H1 (cell line): ENCODE results near the gene FOXB1. TPM values are rescaled to one million over a fixed set of nuclear protein-coding genes. Genes with fewer than 3 reads are reported as not detected.

Experiments used
- CTCF ChIA-PET: fragments of 300-600 bp; sonication (Branson Sonifier 250); formaldehyde crosslinking; loops from one replicate; lab custom pipeline; 2021; ENCODE audit not compliant: partially characterized antibody; lab: Charles Lee
- POLR2A ChIA-PET: fragments of 300-600 bp; sonication (Branson Sonifier 250); formaldehyde crosslinking; loops from one replicate; lab custom pipeline; 2021; ENCODE audit warnings: inconsistent platforms; ENCODE audit not compliant: partially characterized antibody; lab: Charles Lee
- DNase-seq, 2 experiments: peaks; one replicate each; pipeline versions ENCODE4 v3.0.0 to v3.0.0-alpha.2; 2010 to 2022; ENCODE audit warnings: low spot score in 2 of 2, low read depth in 1 of 2, mixed read lengths in 1 of 2
- FAIRE-seq: peaks from 2 replicates; lab custom pipeline; 2011; peaks lifted over from hg19 to GRCh38; lab: Jason Lieb, UNC
- H2AFZ ChIP-seq: 2 replicates; pipeline ENCODE4 v1.8.1; 2012; ENCODE audit warnings: low read length, inconsistent platforms
- H2AK5ac ChIP-seq: 2 replicates; pipeline ENCODE4 v1.6.1; 2013; ENCODE audit warnings: low read depth, low read length
- H2BK120ac ChIP-seq: replicated peaks from 2 replicates; pipeline ENCODE3; 2013; ENCODE audit warnings: low read depth, low read length, inconsistent platforms
- H2BK12ac ChIP-seq: 2 replicates; pipeline ENCODE4 v1.6.1; 2013; ENCODE audit warnings: low read depth, low read length
- H2BK15ac ChIP-seq: 2 replicates; pipeline ENCODE4 v1.6.1; 2013; ENCODE audit warnings: low read length
- H2BK20ac ChIP-seq: 2 replicates; pipeline ENCODE4 v1.6.1; 2013; ENCODE audit warnings: low read length
- H2BK5ac ChIP-seq: 2 replicates; pipeline ENCODE4 v1.6.1; 2013; ENCODE audit warnings: low read depth, low read length
- H3K14ac ChIP-seq: 2 replicates; pipeline ENCODE4 v1.6.1; 2013; ENCODE audit warnings: inconsistent platforms; ENCODE audit not compliant: insufficient read length
- H3K18ac ChIP-seq: 2 replicates; pipeline ENCODE4 v1.6.1; 2013; ENCODE audit warnings: low read length; ENCODE audit errors: extremely low read depth
- H3K23ac ChIP-seq: 2 replicates; pipeline ENCODE4 v1.6.1; 2013; ENCODE audit warnings: inconsistent platforms; ENCODE audit not compliant: insufficient read length
- H3K23me2 ChIP-seq: 2 replicates; pipeline ENCODE4 v1.6.1; 2013; ENCODE audit warnings: low read depth, low read length
- H3K27ac ChIP-seq: 2 replicates; pipeline ENCODE4 v1.6.1; 2011; ENCODE audit warnings: low read depth, low read length, inconsistent platforms
- H3K27me3 ChIP-seq, 4 experiments: replicated peaks in 1 of 4; 1 replicate in 1 of 4; 2 replicates in 3 of 4; pipeline versions ENCODE4 v1.6.1 to v1.8.1; 2011 to 2013; ENCODE audit warnings: low read length in 3 of 4, mild to moderate bottlenecking in 3 of 4, inconsistent platforms in 2 of 4, mixed read lengths in 2 of 4, moderate library complexity in 1 of 4; ENCODE audit not compliant: control insufficient read depth in 3 of 4, insufficient read depth in 3 of 4; ENCODE audit errors: extremely low read depth in 1 of 4
- H3K36me3 ChIP-seq, 4 experiments: 2 replicates each; pipeline versions ENCODE4 v1.6.1 to v1.8.1; 2011 to 2013; ENCODE audit warnings: mild to moderate bottlenecking in 4 of 4, low read length in 3 of 4, moderate library complexity in 2 of 4, control low read depth in 1 of 4, inconsistent platforms in 1 of 4; ENCODE audit not compliant: insufficient read depth in 4 of 4, control insufficient read depth in 2 of 4
- H3K4ac ChIP-seq: replicated peaks from 2 replicates; pipeline ENCODE3; 2013; ENCODE audit warnings: low read length, low read depth, mixed read lengths, inconsistent platforms; ENCODE audit not compliant: insufficient read length
- H3K4me1 ChIP-seq, 4 experiments: replicated peaks in 1 of 4; 1 replicate in 1 of 4; 2 replicates in 3 of 4; pipeline versions ENCODE4 v1.6.1 to v1.8.1; 2011 to 2013; ENCODE audit warnings: low read length in 3 of 4, inconsistent platforms in 2 of 4, mixed read lengths in 1 of 4; ENCODE audit not compliant: insufficient read depth in 4 of 4, control insufficient read depth in 3 of 4
- H3K4me2 ChIP-seq, 2 experiments: 2 replicates each; pipeline versions ENCODE4 v1.6.1 to v1.8.1; 2011 to 2013; ENCODE audit warnings: low read depth in 2 of 2, low read length in 2 of 2, control low read depth in 1 of 2, inconsistent platforms in 1 of 2, mild to moderate bottlenecking in 1 of 2; ENCODE audit not compliant: insufficient read depth in 1 of 2
- H3K4me3 ChIP-seq, 4 experiments: fragments of 200-600, 300-600 bp in 1 of 4; sonication (generic), shearing (Covaris generic), sonication (Bioruptor Twin) in 1 of 4; 2 replicates each; pipeline versions ENCODE4 v1.5.1 to v1.8.1; 2011 to 2016; ENCODE audit warnings: low read length in 4 of 4, low read depth in 3 of 4, control low read depth in 2 of 4, inconsistent platforms in 2 of 4, mild to moderate bottlenecking in 2 of 4, mixed read lengths in 1 of 4, moderate library complexity in 1 of 4; ENCODE audit not compliant: insufficient read depth in 2 of 4; ENCODE audit errors: extremely low read depth in 1 of 4
- H3K56ac ChIP-seq: replicated peaks from 2 replicates; pipeline ENCODE3; 2013; ENCODE audit warnings: low read depth, mild to moderate bottlenecking, mixed read lengths, low read length, inconsistent platforms; ENCODE audit not compliant: insufficient read length
- H3K79me1 ChIP-seq: 2 replicates; pipeline ENCODE4 v1.6.1; 2013; ENCODE audit warnings: low read depth, low read length, control low read depth
- H3K79me2 ChIP-seq, 2 experiments: 2 replicates each; pipeline versions ENCODE4 v1.6.1 to v1.8.1; 2012 to 2013; ENCODE audit warnings: low read length in 2 of 2, mild to moderate bottlenecking in 2 of 2, inconsistent platforms in 1 of 2; ENCODE audit not compliant: insufficient read depth in 2 of 2, control insufficient read depth in 1 of 2
- H3K9ac ChIP-seq, 4 experiments: replicated peaks in 1 of 4; 1 replicate in 1 of 4; 2 replicates in 3 of 4; pipeline versions ENCODE4 v1.6.1 to v1.8.1; 2011 to 2013; ENCODE audit warnings: low read depth in 3 of 4, low read length in 3 of 4, control low read depth in 2 of 4, mild to moderate bottlenecking in 2 of 4, moderate library complexity in 2 of 4, inconsistent platforms in 1 of 4; ENCODE audit errors: extremely low read depth in 1 of 4
- H3K9me3 ChIP-seq, 2 experiments: 2 replicates each; pipeline versions ENCODE4 v1.6.1 to v1.8.1; 2012 to 2013; ENCODE audit warnings: mild to moderate bottlenecking in 2 of 2, moderate library complexity in 2 of 2, control low read depth in 1 of 2, inconsistent platforms in 1 of 2, low read depth in 1 of 2, low read length in 1 of 2, mixed read lengths in 1 of 2; ENCODE audit not compliant: insufficient read depth in 2 of 2
- H4K20me1 ChIP-seq, 2 experiments: replicated peaks in 1 of 2; 2 replicates each; pipeline versions ENCODE3 to v1.8.1; 2011 to 2013; ENCODE audit warnings: inconsistent platforms in 2 of 2, low read length in 2 of 2, mild to moderate bottlenecking in 1 of 2; ENCODE audit not compliant: insufficient read depth in 2 of 2, control insufficient read depth in 1 of 2
- H4K5ac ChIP-seq: 2 replicates; pipeline ENCODE4 v1.6.1; 2013; ENCODE audit warnings: low read length, low read depth, mixed read lengths, inconsistent platforms; ENCODE audit not compliant: insufficient read length
- H4K8ac ChIP-seq: 2 replicates; pipeline ENCODE4 v1.8.0; 2013; ENCODE audit warnings: mild to moderate bottlenecking, moderate library complexity, low read length, inconsistent platforms; ENCODE audit not compliant: insufficient read depth; ENCODE audit errors: extremely low read depth
- H4K91ac ChIP-seq: replicated peaks from 2 replicates; pipeline ENCODE3; 2013; ENCODE audit warnings: low read length, mixed read lengths, inconsistent platforms; ENCODE audit not compliant: insufficient read length
- KDM4A ChIP-seq: IDR thresholded peaks from one replicate; pipeline ENCODE4 v1.7.1; 2012; ENCODE audit warnings: low read depth, mild to moderate bottlenecking, moderate library complexity, low read length, inconsistent platforms; ENCODE audit not compliant: severe bottlenecking
- SIX5 ChIP-seq: IDR thresholded peaks from 2 replicates; pipeline ENCODE4 v1.6.1; 2011; ENCODE audit warnings: mild to moderate bottlenecking, low read depth, low read length
- WGBS, 2 experiments: shearing (Covaris generic) in 1 of 2; methylation state at CpG; one replicate each; pipeline versions ENCODE4 v1.1.6 to v1.1.7; 2013 to 2015; ENCODE audit warnings: low lambda C conversion rate in 2 of 2, mixed read lengths in 2 of 2, inconsistent platforms in 1 of 2, low coverage in 1 of 2, missing lambda C conversion rate in 1 of 2; ENCODE audit not compliant: insufficient replicate concordance in 2 of 2, insufficient coverage in 1 of 2, insufficient read length in 1 of 2; ENCODE audit errors: extremely low coverage in 1 of 2, missing lambda C conversion rate in 1 of 2; 5-methylcytosine and 5-hydroxymethylcytosine counted together
- polyA plus RNA-seq, 7 experiments: library from polyadenylated mRNA; depleted of rRNA in 3 of 7; stranded (reverse) in 5 of 7; unstranded in 2 of 7; fragments of >200 nt in 5 of 7; fragments of 200-250 nt in 2 of 7; gene quantifications; 1 replicate in 5 of 7; 2 replicates in 1 of 7; 4 replicates in 1 of 7; pipeline versions ENCODE4 v1.2.1 to v1.2.3, GENCODE V29; 2011 to 2013; ENCODE audit warnings: missing spikeins in 2 of 7, mixed read lengths in 2 of 7
- total RNA-seq: library from RNA; stranded (reverse); fragmentation: NEBNext Ultra II Directional; extraction: Animal tissue kit (Norgen Biotek cat#: 25700); gene quantifications from 2 replicates; pipeline ENCODE4 v1.2.1, GENCODE V29; 2021

The FOXB1 gene
- total and polyA plus RNA-seq, 2 of the 8 experiments (the other 6 are each of a cell fraction or from before 2014, with no cell fraction given) = 0.92 to 1.5 TPM

- Histone ChIP-seq H2AK5ac (no peak overlapping the region), H3K9me3 (peaks cover 8 to 9% of the 10 kb centered on the region in 2 experiments; a peak in 3 of 4 replicates), H3K36me3 (no peaks in the 10 kb centered on the region), H2BK5ac (no peak overlapping the region), H3K18ac (no peak overlapping the region), H4K91ac (no peak overlapping the region), H3K4me3 (no peak overlapping the region), H4K8ac (no peak overlapping the region), H3K27ac (no peak overlapping the region), H3K14ac (no peak overlapping the region), H2AFZ (no peak overlapping the region), H4K5ac (no peak overlapping the region), H3K23me2 (no peaks in the 10 kb centered on the region), H3K27me3 (no peaks in the 10 kb centered on the region), H2BK120ac (no peak overlapping the region), H2BK15ac (no peak overlapping the region), H3K79me1 (no peaks in the 10 kb centered on the region), H3K4me1 (no peaks in the 10 kb centered on the region), H3K4ac (no peak overlapping the region), H3K79me2 (no peaks in the 10 kb centered on the region)
- CTCF ChIA-PET = interaction anchor here (1.2 to 1.3 kb wide), 2 partner anchors 9 to 132 kb away, joined by 3 to 4 read pairs; no protein-coding TSS in a partner anchor
- no peak for DNase-seq
- POLR2A ChIA-PET = no interaction called here
- WGBS, 2 experiments = 100% methylated on average over 1 of the region's 1 CpG; no CpG with 5 or more reads in 1 of the 2 experiments
- TF ChIP-seq SIX5 = no peak
- TF ChIP-seq KDM4A = no peak
- TF ChIP-seq, all 59 proteins: peak for 0
- no peaks in the 10 kb centered on the region for H4K20me1 ChIP-seq
- no peak overlapping the region for H3K23ac ChIP-seq
- H2BK20ac ChIP-seq = no peak overlapping the region
- no peak overlapping the region for H3K56ac ChIP-seq
- no peak overlapping the region for H2BK12ac ChIP-seq
- no peak overlapping the region for H3K4me2 ChIP-seq
- no peak overlapping the region for H3K9ac ChIP-seq
- no peak for FAIRE-seq
Observed at GRCh38 chr15:60049948-60050347, 45.8 kb downstream of the FOXB1 start.
